Fibroblast of lung (primary cell): ENCODE measurements around the gene GPX1. TPM values are rescaled to one million over a fixed set of nuclear protein-coding genes. Genes with fewer than 3 reads are reported as not detected.

Experiments
- DNase-seq, 2 donors: peaks; one replicate each; pipeline versions ENCODE4 v3.0.0 to v3.0.0-alpha.2; 2010; ENCODE audit warnings: low read depth in 2 of 2
- H2AFZ ChIP-seq: 2 replicates; pipeline ENCODE4 v1.5.1; 2012; ENCODE audit warnings: low read length, control low read depth, inconsistent platforms
- H3K27ac ChIP-seq: 2 replicates; pipeline ENCODE4 v1.5.1; 2011; ENCODE audit warnings: low read length, control low read depth; ENCODE audit not compliant: insufficient read depth
- H3K27me3 ChIP-seq: 2 replicates; pipeline ENCODE4 v1.5.1; 2011; ENCODE audit warnings: mild to moderate bottlenecking, low read length; ENCODE audit not compliant: control insufficient read depth, insufficient read depth
- H3K36me3 ChIP-seq: 2 replicates; pipeline ENCODE4 v1.5.1; 2011; ENCODE audit warnings: low read length; ENCODE audit not compliant: control insufficient read depth, insufficient read depth
- H3K4me1 ChIP-seq: 2 replicates; pipeline ENCODE4 v1.5.1; 2011; ENCODE audit warnings: low read length; ENCODE audit not compliant: control insufficient read depth, insufficient read depth; ENCODE audit errors: extremely low read depth
- H3K4me2 ChIP-seq: 2 replicates; pipeline ENCODE4 v1.5.1; 2011; ENCODE audit warnings: low read length, control low read depth; ENCODE audit not compliant: insufficient read depth; ENCODE audit errors: extremely low read depth
- H3K4me3 ChIP-seq, 4 experiments: fragments of 200-600 bp in 1 of 4; sonication (generic) in 1 of 4; replicated peaks in 1 of 4; 2 replicates each; pipeline ENCODE4 v1.5.1; 2011 to 2016; ENCODE audit warnings: low read length in 4 of 4, low read depth in 3 of 4, mild to moderate bottlenecking in 3 of 4, control low read depth in 2 of 4, inconsistent platforms in 1 of 4, mixed read lengths in 1 of 4; ENCODE audit not compliant: insufficient read depth in 1 of 4; ENCODE audit errors: control extremely low read depth in 1 of 4
- H3K79me2 ChIP-seq: 2 replicates; pipeline ENCODE4 v1.5.1; 2012; ENCODE audit warnings: mild to moderate bottlenecking, low read length, inconsistent platforms; ENCODE audit not compliant: control insufficient read depth, insufficient read depth
- H3K9ac ChIP-seq: 2 replicates; pipeline ENCODE4 v1.5.1; 2011; ENCODE audit warnings: mild to moderate bottlenecking, low read length, control low read depth; ENCODE audit not compliant: insufficient read depth
- H3K9me3 ChIP-seq: 2 replicates; pipeline ENCODE4 v1.5.1; 2012; ENCODE audit warnings: low read depth, low read length; ENCODE audit not compliant: control insufficient read depth, insufficient read depth
- H4K20me1 ChIP-seq: 2 replicates; pipeline ENCODE4 v1.5.1; 2011; ENCODE audit warnings: low read length; ENCODE audit not compliant: control insufficient read depth, insufficient read depth; ENCODE audit errors: extremely low read depth
- CTCF ChIP-seq, 2 donors: IDR thresholded peaks in 1 of 2; conservative IDR thresholded peaks in 1 of 2; 1 replicate in 1 of 2; 2 replicates in 1 of 2; pipeline ENCODE4 v1.5.1; 2011 to 2012; ENCODE audit warnings: low read length in 2 of 2, control low read depth in 1 of 2, inconsistent platforms in 1 of 2, low read depth in 1 of 2, mild to moderate bottlenecking in 1 of 2
- EZH2 ChIP-seq: IDR thresholded peaks from 2 replicates; pipeline ENCODE4 v1.5.1; 2012; ENCODE audit warnings: low read length, control low read depth, mild to moderate bottlenecking; ENCODE audit errors: missing control alignments
- polyA plus RNA-seq, 2 donors: library from polyadenylated mRNA; depleted of rRNA in 1 of 2; stranded (reverse) in 1 of 2; unstranded in 1 of 2; fragments of >200 nt; gene quantifications; 2 replicates each; pipeline ENCODE4 v1.2.1, GENCODE V29; 2011 to 2012; ENCODE audit warnings: missing spikeins in 1 of 2
- total RNA-seq: library from RNA; depleted of rRNA; stranded (reverse); fragments of >200 nt; gene quantifications from 2 replicates; pipeline ENCODE4 v1.2.1, GENCODE V29; 2014

GPX1 gene
- total and polyA plus RNA-seq, 2 donors (not counting 1 experiment from before 2014, with no cell fraction given), result 227 to 456 TPM

- Histone ChIP-seq H3K79me2 (peaks cover 21% of the 10 kb centered on the region), H3K4me3 (no peak overlapping the region), H3K9ac (no peak overlapping the region), H3K27ac (no peak overlapping the region), H3K4me1 (peaks cover 8% of the 10 kb centered on the region), H3K9me3 (no peaks in the 10 kb centered on the region), H2AFZ (no peak overlapping the region), H3K36me3 (no peaks in the 10 kb centered on the region), H4K20me1 (no peaks in the 10 kb centered on the region), H3K4me2 (no peak overlapping the region), H3K27me3 (no peaks in the 10 kb centered on the region)
- TF ChIP-seq EZH2, result no peak
- no peak for TF ChIP-seq CTCF (conservative IDR thresholded peaks at IDR 0.05 in 1 of 2, IDR thresholded peaks at IDR 0.05 in 1 of 2; ENCODE audit: low read depth in 1 of 2, low read length in 2 of 2)
- DNase-seq, result no peak
Measured at GRCh38 chr3:49343163-49343562, 15.0 kb downstream of the GPX1 start.

GRCh38 chr3:49341996-49342395 is 16.2 kb downstream of the GPX1 start:
- H3K9ac ChIP-seq, result no peak overlapping the region
- H3K9me3 ChIP-seq, result no peaks in the 10 kb centered on the region
- peaks cover 8% of the 10 kb centered on the region for H3K4me1 ChIP-seq
- TF ChIP-seq EZH2, result no peak
- TF ChIP-seq CTCF (conservative IDR thresholded peaks at IDR 0.05 in 1 of 2, IDR thresholded peaks at IDR 0.05 in 1 of 2; ENCODE audit: low read depth in 1 of 2, low read length in 2 of 2), result no peak
- no peak overlapping the region for H3K27ac ChIP-seq
- H3K79me2 ChIP-seq, result peaks cover 29% of the 10 kb centered on the region
- no peak overlapping the region for H3K4me3 ChIP-seq
- H2AFZ ChIP-seq, result no peak overlapping the region
- no peak overlapping the region for H3K4me2 ChIP-seq
- H3K27me3 ChIP-seq, result no peaks in the 10 kb centered on the region
- no peak for DNase-seq
- H4K20me1 ChIP-seq, result no peaks in the 10 kb centered on the region
- H3K36me3 ChIP-seq, result no peaks in the 10 kb centered on the region

GRCh38 chr3:49339941-49340800 is 18.0 kb downstream of the GPX1 start, which contains the start of gene USP4:
USP4 (minus strand) TSS chr3:49340053; CDS start chr3:49340024, 29 bp downstream.
- Histone ChIP-seq H4K20me1 (no peaks in the 10 kb centered on the region), H3K9me3 (no peaks in the 10 kb centered on the region), H3K9ac (peak within 1 kb of the TSS; percentile 77), H3K79me2 (peaks cover 33% of the 10 kb centered on the region), H3K27me3 (no peaks in the 10 kb centered on the region), H3K36me3 (peaks cover 2% of the 10 kb centered on the region), H3K4me3 (peak within 1 kb of the TSS; percentile 85 to 93 (median 87)), H3K4me2 (peak within 1 kb of the TSS; percentile 94), H3K27ac (peak within 1 kb of the TSS; percentile 92), H2AFZ (peak within 1 kb of the TSS; percentile 81), H3K4me1 (peaks cover 8% of the 10 kb centered on the region)
- DNase-seq, result peak; percentile 86 to 92
- peak; percentile 45 to 60 for TF ChIP-seq CTCF (conservative IDR thresholded peaks at IDR 0.05 in 1 of 2, IDR thresholded peaks at IDR 0.05 in 1 of 2; ENCODE audit: low read depth in 1 of 2, low read length in 2 of 2)
- TF ChIP-seq EZH2, result no peak
